LNCaP clone FGC (cell line): ENCODE measurements around the gene DHFR.
"Not testable (repeated sequence)": the region's sequence is repeated elsewhere in the genome, so short reads cannot be mapped to it uniquely, and the experiment has no call there.

Source experiments
- DNase-seq: peaks from one replicate; pipeline ENCODE4 v3.0.0-alpha.2; 2011; ENCODE audit warnings: low read depth
- H3K4me3 ChIP-seq: 2 replicates; pipeline ENCODE4 v1.5.1; 2011; ENCODE audit warnings: mild to moderate bottlenecking, low read depth, low read length, control low read depth
- TF ChIP-seq, protein P1 (sequence below): IDR thresholded peaks from 2 replicates; pipeline ENCODE4 v1.5.1; 2012; ENCODE audit warnings: mild to moderate bottlenecking; ENCODE audit not compliant: control insufficient read depth, insufficient read depth; ENCODE audit errors: extremely low read depth

The DHFR gene

DNA sequence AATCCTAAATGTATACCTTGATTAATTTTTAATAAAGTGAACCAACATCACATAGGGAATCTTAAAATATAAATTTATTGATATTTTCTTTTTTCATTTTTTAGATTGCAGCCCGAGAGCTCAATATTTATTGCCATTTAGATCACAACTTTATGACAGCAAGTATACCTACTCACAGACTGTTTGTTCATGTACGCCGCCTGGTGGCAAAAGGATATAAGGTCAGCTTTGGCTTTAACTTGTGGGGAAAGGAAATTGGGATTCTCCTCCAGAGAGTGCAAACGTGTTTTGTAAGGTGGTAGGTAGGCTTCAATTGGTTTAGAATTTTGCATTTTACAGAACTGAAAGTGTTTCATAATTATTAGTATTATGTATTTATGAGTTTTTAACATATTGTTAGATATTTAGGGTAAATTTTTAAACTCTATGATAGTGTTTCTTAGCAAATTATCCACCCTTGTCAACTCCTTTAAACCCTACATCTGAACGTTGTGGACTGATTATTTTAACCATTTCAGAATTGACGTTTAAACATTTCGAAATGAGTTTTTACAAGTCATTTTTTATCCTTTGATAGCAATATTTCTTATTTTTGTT, 17.5 kb upstream of the DHFR start:
- TF ChIP-seq, protein P1, sequence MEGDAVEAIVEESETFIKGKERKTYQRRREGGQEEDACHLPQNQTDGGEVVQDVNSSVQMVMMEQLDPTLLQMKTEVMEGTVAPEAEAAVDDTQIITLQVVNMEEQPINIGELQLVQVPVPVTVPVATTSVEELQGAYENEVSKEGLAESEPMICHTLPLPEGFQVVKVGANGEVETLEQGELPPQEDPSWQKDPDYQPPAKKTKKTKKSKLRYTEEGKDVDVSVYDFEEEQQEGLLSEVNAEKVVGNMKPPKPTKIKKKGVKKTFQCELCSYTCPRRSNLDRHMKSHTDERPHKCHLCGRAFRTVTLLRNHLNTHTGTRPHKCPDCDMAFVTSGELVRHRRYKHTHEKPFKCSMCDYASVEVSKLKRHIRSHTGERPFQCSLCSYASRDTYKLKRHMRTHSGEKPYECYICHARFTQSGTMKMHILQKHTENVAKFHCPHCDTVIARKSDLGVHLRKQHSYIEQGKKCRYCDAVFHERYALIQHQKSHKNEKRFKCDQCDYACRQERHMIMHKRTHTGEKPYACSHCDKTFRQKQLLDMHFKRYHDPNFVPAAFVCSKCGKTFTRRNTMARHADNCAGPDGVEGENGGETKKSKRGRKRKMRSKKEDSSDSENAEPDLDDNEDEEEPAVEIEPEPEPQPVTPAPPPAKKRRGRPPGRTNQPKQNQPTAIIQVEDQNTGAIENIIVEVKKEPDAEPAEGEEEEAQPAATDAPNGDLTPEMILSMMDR: peak; percentile 85
- no peak overlapping the region for H3K4me3 ChIP-seq
- DNase-seq: peak; percentile 55

- no peak for DNase-seq
- TF ChIP-seq, protein P1: no peak
- H3K4me3 ChIP-seq: no peak overlapping the region
These were observed 13.5 kb upstream of the DHFR start for GRCh38 chr5:80668016-80668969.

DNA sequence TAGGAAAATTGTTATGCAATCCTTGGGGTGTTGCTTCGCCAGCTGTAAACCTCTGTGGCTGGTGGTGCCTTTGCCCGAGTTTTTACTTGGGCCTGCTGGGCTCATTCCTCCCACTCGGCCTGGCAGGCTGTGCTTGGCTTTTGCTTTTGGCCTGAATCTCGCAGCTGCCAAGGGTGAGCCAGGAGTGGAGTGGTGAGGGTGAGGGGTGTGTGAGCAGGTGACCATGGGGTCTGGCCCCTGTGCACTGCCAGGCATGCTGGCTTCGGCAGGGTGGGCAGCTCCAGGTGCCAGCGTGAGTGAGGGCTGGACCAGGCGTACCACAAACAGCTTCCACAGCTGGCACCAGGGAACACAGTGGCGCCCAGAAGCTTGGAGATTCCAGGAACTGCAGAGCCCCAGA, 12.6 kb upstream of the DHFR start:
- TF ChIP-seq, protein P1: no peak
- no peak overlapping the region for H3K4me3 ChIP-seq
- no peak for DNase-seq

DNA sequence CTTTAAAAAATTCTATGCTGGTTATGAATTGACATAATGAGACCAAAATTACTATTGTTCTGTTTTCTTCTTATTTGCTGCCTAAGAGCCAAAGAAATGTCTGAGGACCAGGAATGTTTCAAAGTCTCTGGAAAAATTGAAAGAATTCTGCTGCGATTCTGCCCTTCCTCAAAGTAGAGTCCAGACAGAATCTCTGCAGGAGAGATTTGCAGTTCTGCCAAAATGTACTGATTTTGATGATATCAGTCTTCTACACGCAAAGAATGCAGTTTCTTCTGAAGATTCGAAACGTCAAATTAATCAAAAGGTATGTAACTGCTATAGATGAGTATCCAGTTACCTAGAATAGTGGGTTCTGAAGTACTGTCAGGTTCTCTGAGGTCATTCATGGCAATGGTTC, 10.3 kb upstream of the DHFR start:
- no peak for DNase-seq
- H3K4me3 ChIP-seq: no peak overlapping the region
- TF ChIP-seq, protein P1: no peak

DNA sequence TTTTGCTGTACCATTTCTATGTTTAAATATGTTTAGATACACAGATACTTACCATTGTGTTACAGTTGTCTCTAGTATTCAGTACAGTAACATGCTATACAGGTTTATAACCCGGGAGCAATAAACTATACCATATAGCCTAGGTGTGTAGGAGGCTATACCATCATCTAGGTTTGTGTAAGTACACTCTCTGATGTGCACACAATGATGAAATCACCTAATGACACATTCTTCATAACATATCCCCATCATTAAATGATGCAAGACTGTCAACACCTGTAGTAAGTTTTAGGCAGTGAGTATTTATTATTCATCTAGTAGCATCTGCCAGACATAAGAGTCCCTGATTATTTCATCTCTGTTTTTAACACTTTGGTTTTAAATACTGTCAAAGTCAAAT, 7.3 kb upstream of the DHFR start:
- DNase-seq: no peak
- H3K4me3 ChIP-seq: no peak overlapping the region
- TF ChIP-seq, protein P1: no peak

- H3K4me3 ChIP-seq, DNase-seq: not testable (repeated sequence)
These were observed 5.9 kb upstream of the DHFR start for GRCh38 chr5:80660661-80661060.

DNA sequence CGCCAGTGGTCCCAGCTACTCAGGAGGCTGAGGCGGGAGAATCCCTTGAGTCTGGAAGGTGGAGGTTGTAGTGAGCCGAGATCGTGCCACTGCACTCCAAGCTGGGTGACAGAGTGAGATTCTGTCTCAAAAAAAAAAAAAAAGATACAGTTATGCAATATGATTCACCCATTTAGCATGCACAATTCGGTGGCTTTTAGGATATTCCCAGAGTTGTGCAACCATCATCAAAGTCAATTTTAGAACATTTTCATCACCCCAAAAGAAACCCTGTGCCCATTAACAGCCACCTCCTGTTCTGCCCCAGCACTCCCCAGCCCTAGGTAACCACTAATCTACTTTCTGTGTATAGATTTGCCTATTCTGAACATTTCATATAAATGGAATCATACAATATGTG, 4.3 kb upstream of the DHFR start:
- TF ChIP-seq, protein P1: no peak

More for the DNA sequence above, 4.3 kb upstream of the DHFR start:
- no peak overlapping the region for H3K4me3 ChIP-seq
- DNase-seq: no peak
